PC-9 (cell line): ENCODE results near the gene LSS.

ENCODE experiments used
- EZH2 ChIP-seq: fragments of 200-600 bp; sonication (generic); IDR thresholded peaks from 2 replicates; pipeline ENCODE4 v1.8.0; 2017; ENCODE audit warnings: antibody characterized with exemption, low read depth
- TF ChIP-seq, protein P1 (sequence below): fragments of 200-600 bp; sonication (generic); conservative IDR thresholded peaks from 2 replicates; pipeline ENCODE4 v1.6.1; 2017; ENCODE audit warnings: mixed run types, antibody characterized with exemption, mild to moderate bottlenecking, moderate library complexity

DNA sequence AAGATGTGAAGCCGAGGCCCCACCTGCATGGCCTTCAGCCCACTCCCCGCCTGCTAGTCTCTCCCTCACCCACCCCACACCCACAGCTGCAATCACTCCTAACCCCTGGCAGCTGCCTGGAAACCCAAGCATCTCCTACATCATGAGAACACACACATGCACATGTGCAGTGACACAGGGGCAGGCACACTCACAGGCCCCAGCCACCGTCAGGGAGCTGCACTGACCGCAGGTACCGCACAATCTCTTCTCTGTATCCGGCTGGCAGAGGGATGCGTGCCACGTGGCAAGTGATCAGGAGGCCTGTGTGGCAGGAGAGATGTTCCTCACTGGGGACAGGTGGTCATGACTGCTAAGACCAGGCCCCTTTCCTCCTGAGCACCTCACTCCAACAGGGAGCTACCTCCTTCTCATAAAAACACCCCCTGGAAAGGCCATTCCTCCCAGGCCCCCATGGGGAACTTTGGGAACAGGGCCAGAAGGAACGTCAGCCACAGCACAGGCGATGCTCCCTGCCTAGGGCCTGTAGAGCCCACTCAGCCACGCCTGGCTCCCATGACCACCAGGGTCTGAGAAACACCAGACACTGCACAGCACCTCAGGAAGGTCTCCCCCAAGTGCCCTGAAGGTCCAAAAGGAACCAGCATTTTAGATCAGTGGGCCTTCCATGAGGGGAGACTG is 6.0 kb downstream of the LSS start:
- TF ChIP-seq, protein P1, sequence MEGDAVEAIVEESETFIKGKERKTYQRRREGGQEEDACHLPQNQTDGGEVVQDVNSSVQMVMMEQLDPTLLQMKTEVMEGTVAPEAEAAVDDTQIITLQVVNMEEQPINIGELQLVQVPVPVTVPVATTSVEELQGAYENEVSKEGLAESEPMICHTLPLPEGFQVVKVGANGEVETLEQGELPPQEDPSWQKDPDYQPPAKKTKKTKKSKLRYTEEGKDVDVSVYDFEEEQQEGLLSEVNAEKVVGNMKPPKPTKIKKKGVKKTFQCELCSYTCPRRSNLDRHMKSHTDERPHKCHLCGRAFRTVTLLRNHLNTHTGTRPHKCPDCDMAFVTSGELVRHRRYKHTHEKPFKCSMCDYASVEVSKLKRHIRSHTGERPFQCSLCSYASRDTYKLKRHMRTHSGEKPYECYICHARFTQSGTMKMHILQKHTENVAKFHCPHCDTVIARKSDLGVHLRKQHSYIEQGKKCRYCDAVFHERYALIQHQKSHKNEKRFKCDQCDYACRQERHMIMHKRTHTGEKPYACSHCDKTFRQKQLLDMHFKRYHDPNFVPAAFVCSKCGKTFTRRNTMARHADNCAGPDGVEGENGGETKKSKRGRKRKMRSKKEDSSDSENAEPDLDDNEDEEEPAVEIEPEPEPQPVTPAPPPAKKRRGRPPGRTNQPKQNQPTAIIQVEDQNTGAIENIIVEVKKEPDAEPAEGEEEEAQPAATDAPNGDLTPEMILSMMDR = no peak
- no peak for TF ChIP-seq EZH2
